Neural crest cell (in vitro differentiated cells): ENCODE measurements around the gene ANKRD28. TPM values are rescaled to one million over a fixed set of nuclear protein-coding genes. Genes with fewer than 3 reads are reported as not detected.

ENCODE experiments used
- DNase-seq: peaks from one replicate; pipeline ENCODE4 v3.0.0; 2021; ENCODE audit warnings: low read depth, mixed read lengths, low spot score
- H3K27ac Mint-ChIP-seq: one replicate; pipeline ENCODE4 v1.8.0; 2021; ENCODE audit warnings: mild to moderate bottlenecking, mixed read lengths; ENCODE audit not compliant: unreplicated experiment
- H3K27me3 Mint-ChIP-seq: 2 replicates; pipeline ENCODE4 v1.8.0; 2021; ENCODE audit warnings: low read depth, mild to moderate bottlenecking, mixed read lengths
- H3K36me3 Mint-ChIP-seq: 2 replicates; pipeline ENCODE4 v1.8.0; 2021; ENCODE audit warnings: low read depth, mild to moderate bottlenecking, mixed read lengths
- H3K4me1 Mint-ChIP-seq: 2 replicates; pipeline ENCODE4 v1.8.0; 2021; ENCODE audit warnings: mixed read lengths
- H3K4me3 Mint-ChIP-seq: one replicate; pipeline ENCODE4 v1.8.0; 2021; ENCODE audit warnings: mild to moderate bottlenecking, mixed read lengths
- H3K9me3 Mint-ChIP-seq: 2 replicates; pipeline ENCODE4 v1.8.0; 2021; ENCODE audit warnings: mixed read lengths
- CTCF ChIP-seq: fragments of 200-600 bp; sonication (generic); conservative IDR thresholded peaks from 2 replicates; pipeline ENCODE4 v1.5.0; 2021; ENCODE audit warnings: antibody characterized with exemption, mild to moderate bottlenecking
- total RNA-seq: library from RNA; stranded (reverse); gene quantifications from 2 replicates; pipeline ENCODE4 v1.2.1, GENCODE V29; 2021

Gene ANKRD28
- total RNA-seq, 1 donor from 2014 or later = 34.6 TPM

- TF ChIP-seq CTCF = no peak
- Mint-ChIP-seq H3K27ac (no peak overlapping the region), H3K27me3 (no peaks in the 10 kb centered on the region), H3K36me3 (peaks cover 27% of the 10 kb centered on the region), H3K4me1 (peaks cover 5% of the 10 kb centered on the region), H3K4me3 (no peak overlapping the region), H3K9me3 (peaks cover 14% of the 10 kb centered on the region)
- no peak for DNase-seq
These were observed 9.8 kb downstream of the ANKRD28 start for GRCh38 chr3:15787941-15788340.

GRCh38 chr3:15787526-15787925 is 10.3 kb downstream of the ANKRD28 start:
- H3K9me3 Mint-ChIP-seq = peaks cover 14% of the 10 kb centered on the region
- H3K27ac Mint-ChIP-seq = no peak overlapping the region
- H3K4me1 Mint-ChIP-seq = peaks cover 5% of the 10 kb centered on the region
- H3K4me3 Mint-ChIP-seq = no peak overlapping the region
- peaks cover 27% of the 10 kb centered on the region for H3K36me3 Mint-ChIP-seq
- TF ChIP-seq CTCF = no peak
- DNase-seq = no peak
- no peaks in the 10 kb centered on the region for H3K27me3 Mint-ChIP-seq

GRCh38 chr3:15783361-15783969 is 14.3 kb downstream of the ANKRD28 start:
- Mint-ChIP-seq H3K4me3 (no peak overlapping the region), H3K27me3 (no peaks in the 10 kb centered on the region), H3K9me3 (no peaks in the 10 kb centered on the region), H3K36me3 (peaks cover 2% of the 10 kb centered on the region), H3K4me1 (peaks cover 16% of the 10 kb centered on the region), H3K27ac (no peak overlapping the region)
- no peak for DNase-seq
- no peak for TF ChIP-seq CTCF

- no peaks in the 10 kb centered on the region for H3K27me3 Mint-ChIP-seq
These were observed 15.3 kb downstream of the ANKRD28 start for GRCh38 chr3:15782429-15782828.

GRCh38 chr3:15781637-15782402 is 16.0 kb downstream of the ANKRD28 start:
- no peaks in the 10 kb centered on the region for H3K9me3 Mint-ChIP-seq
- peaks cover 18% of the 10 kb centered on the region for H3K4me1 Mint-ChIP-seq
- H3K27ac Mint-ChIP-seq = no peak overlapping the region

More at GRCh38 chr3:15782429-15782828, 15.3 kb downstream of the ANKRD28 start:
- Mint-ChIP-seq H3K27ac (no peak overlapping the region), H3K4me1 (peaks cover 18% of the 10 kb centered on the region), H3K4me3 (no peak overlapping the region), H3K36me3 (no peaks in the 10 kb centered on the region), H3K9me3 (no peaks in the 10 kb centered on the region)
- no peak for TF ChIP-seq CTCF
- DNase-seq = no peak

More at GRCh38 chr3:15781637-15782402, 16.0 kb downstream of the ANKRD28 start:
- Mint-ChIP-seq H3K36me3 (no peaks in the 10 kb centered on the region), H3K27me3 (no peaks in the 10 kb centered on the region), H3K4me3 (no peak overlapping the region)
- no peak for DNase-seq
- no peak for TF ChIP-seq CTCF
